Fibroblast of villous mesenchyme (primary cell): ENCODE data around the gene HNRNPK. TPM values are rescaled to one million over a fixed set of nuclear protein-coding genes. Genes with fewer than 3 reads are reported as not detected.

ENCODE experiments used
- DNase-seq: peaks from one replicate; pipeline ENCODE4 v3.0.0-alpha.2; 2010; ENCODE audit warnings: low read depth
- H3K4me3 ChIP-seq: 2 replicates; pipeline ENCODE4 v1.5.1; 2011; ENCODE audit warnings: low read depth, mild to moderate bottlenecking, low read length
- total RNA-seq: library from RNA; depleted of rRNA; stranded (reverse); fragments of >200 nt; gene quantifications from 2 replicates; pipeline ENCODE4 v1.2.3, GENCODE V29; 2012
- TF ChIP-seq, protein P1 (sequence below): IDR thresholded peaks from 2 replicates; pipeline ENCODE4 v1.5.1; 2012; ENCODE audit warnings: low read depth, mild to moderate bottlenecking, low read length; ENCODE audit not compliant: insufficient read depth

The HNRNPK gene
- total RNA-seq, 1 donor: 522 TPM

DNA sequence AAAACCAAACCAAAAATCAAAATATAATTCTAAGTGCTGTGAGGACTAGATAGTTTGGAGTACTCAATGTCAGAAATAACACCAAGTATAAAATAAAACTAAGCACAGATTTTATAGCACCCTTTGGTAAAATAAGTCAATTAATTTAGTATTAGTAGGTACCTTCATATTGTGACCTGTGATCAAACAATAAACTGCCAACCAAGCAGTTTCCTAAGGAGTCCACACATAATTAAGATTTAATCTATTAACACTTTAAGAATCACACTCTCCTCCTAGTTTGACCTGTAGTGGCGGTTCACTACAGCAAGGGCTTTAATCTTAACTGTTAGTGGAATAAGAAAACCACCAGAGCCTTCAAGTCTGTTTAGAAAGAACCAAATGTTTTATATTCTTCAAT is 2.8 kb downstream of the HNRNPK start:
- no peak for DNase-seq
- TF ChIP-seq, protein P1, sequence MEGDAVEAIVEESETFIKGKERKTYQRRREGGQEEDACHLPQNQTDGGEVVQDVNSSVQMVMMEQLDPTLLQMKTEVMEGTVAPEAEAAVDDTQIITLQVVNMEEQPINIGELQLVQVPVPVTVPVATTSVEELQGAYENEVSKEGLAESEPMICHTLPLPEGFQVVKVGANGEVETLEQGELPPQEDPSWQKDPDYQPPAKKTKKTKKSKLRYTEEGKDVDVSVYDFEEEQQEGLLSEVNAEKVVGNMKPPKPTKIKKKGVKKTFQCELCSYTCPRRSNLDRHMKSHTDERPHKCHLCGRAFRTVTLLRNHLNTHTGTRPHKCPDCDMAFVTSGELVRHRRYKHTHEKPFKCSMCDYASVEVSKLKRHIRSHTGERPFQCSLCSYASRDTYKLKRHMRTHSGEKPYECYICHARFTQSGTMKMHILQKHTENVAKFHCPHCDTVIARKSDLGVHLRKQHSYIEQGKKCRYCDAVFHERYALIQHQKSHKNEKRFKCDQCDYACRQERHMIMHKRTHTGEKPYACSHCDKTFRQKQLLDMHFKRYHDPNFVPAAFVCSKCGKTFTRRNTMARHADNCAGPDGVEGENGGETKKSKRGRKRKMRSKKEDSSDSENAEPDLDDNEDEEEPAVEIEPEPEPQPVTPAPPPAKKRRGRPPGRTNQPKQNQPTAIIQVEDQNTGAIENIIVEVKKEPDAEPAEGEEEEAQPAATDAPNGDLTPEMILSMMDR: no peak
- H3K4me3 ChIP-seq: peak overlapping the region; percentile 75

DNA sequence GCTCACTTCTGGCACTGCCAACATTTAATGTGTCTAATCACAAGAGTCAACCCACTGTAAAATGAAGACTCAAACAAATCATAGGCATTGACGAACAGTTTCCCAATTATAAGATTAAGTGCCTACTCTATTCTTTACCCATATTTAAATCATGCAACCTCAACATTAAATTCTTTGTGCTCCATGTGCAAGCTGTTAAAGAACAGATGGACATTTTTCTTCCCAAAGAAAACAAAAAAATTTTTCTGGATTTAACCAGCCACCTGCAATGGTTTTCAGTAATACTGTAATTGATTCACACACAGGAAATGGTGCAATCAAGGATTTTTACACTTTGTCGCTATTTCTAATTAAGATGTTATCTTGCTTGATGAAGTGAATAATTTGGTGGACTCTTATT is 3.6 kb downstream of the HNRNPK start:
- H3K4me3 ChIP-seq: no peak overlapping the region
- TF ChIP-seq, protein P1: no peak
- no peak for DNase-seq

DNA sequence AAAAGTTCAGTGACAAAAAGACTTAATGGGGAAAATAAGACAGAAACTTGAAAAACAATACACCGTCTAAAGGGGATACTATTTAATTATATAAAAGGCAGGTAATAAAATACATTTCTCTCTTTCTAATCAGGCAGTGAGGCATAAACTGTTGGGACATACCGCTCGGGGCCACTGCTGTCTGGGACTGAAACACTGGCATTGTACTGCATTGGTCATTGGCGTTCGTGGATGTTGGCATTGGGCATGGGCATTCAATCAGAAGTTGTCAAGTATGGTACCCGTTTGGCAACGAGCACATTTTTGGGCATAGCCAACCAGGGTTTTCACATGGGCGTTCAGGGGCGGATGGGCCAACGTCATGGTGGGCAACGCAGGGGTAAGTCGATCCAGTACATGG is 4.7 kb downstream of the HNRNPK start:
- DNase-seq: no peak
- TF ChIP-seq, protein P1: no peak
- no peak overlapping the region for H3K4me3 ChIP-seq

DNA sequence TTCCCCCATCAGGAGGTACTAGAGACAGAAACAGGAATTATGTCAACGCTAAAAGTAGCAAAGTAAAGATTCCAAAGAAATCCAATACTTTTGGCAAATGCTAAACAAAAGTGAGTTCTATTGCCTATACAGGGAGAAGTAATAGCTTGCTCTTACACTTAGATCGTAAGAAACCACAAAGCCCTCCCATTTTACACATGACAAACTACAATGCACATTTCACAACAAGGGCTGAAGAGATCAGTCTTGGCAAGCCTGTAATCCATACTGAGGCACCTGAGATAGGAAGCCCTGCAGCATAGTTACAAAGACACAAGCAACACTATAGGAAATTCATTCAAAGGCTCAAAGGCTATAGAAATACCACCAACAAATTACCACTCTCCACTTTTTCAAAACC is 7.7 kb downstream of the HNRNPK start:
- TF ChIP-seq, protein P1: no peak
- DNase-seq: no peak
- no peak overlapping the region for H3K4me3 ChIP-seq

DNA sequence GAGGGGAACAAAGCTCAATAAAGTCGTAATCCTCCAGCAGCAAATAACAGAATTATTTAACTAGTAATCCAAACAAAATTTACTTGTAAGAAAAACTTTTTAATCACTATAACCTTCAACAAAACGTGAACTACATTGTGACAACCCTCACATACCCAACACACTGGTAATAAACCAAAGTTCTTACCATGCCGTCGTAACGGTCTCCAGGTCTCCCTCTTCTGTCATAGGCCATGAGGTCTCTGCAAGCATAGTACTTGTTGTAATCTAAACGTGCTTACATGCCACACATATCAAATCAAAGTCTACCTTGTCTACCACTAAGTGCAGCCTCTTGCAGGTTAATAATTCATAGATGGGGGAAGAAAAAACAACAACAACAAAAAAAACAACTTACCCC is 8.5 kb downstream of the HNRNPK start:
- TF ChIP-seq, protein P1: no peak
- no peak for DNase-seq
- H3K4me3 ChIP-seq: no peak overlapping the region

DNA sequence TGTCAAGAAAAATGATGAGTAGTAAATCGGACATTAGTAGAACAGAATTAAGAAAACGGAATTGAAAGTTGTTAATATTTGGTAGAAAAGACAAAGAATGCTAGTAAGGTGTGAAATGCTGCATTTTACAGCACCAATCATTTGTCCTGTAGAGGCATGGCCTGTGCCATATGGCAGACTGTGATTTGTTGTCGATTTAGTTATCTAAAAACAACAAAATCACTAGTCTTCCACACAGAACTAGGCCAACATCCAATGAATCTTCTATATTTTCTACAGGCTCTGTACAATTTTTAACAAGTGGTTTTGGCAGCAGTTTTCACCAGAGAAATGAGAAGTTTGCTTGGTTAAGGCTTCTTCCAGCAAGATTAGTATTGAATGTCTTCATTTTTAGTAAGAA is 10.4 kb downstream of the HNRNPK start:
- TF ChIP-seq, protein P1: no peak
- no peak for DNase-seq

DNA sequence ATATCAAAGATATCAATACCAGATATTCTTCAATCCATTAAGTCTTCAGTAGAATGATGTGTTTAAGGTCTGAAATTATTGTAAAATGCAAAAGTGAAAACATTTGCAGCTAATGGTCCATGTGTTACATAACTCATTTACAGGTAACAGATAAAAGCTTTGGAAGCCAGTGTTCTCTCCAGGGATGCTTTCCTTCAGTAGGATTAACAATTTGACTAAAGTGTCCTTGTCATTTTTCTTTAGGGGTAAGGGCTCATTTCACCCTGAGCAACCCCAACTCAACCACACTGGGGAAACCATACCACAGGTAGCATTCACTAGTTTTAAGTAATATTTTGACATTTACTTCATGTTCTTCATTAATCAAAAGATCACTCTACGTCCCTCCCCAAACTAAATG is 12.9 kb downstream of the HNRNPK start:
- DNase-seq: no peak
- H3K4me3 ChIP-seq: no peak overlapping the region
- TF ChIP-seq, protein P1: no peak

More for the DNA sequence above, 10.4 kb downstream of the HNRNPK start:
- no peak overlapping the region for H3K4me3 ChIP-seq
